Dedifferentiated amniotic fluid mesenchymal stem cell (primary cell): Measurements from ENCODE around the gene GPR27.

Experiments used
- DNase-seq: peaks from one replicate; pipeline ENCODE4 v3.0.0-alpha.2; 2016; ENCODE audit errors: extremely low spot score

GPR27 gene

GRCh38 chr3:71753701-71754609 is at the start of gene GPR27:
GPR27 (plus strand) TSS chr3:71753855; CDS start chr3:71754050, 195 bp downstream.
- no peak for DNase-seq

GRCh38 chr3:71704915-71705314 is 48.7 kb upstream of the GPR27 start:
- no peak for DNase-seq

- DNase-seq = no peak
Measured at GRCh38 chr3:71705681-71706080, 48.0 kb upstream of the GPR27 start.

GRCh38 chr3:71707595-71707994 is 46.1 kb upstream of the GPR27 start:
- DNase-seq = no peak

GRCh38 chr3:71708476-71709105 is 45.1 kb upstream of the GPR27 start:
- no peak for DNase-seq

- no peak for DNase-seq
Measured at GRCh38 chr3:71709908-71710511, 43.6 kb upstream of the GPR27 start.

- DNase-seq = peak; percentile 75
Measured at GRCh38 chr3:71710906-71711494, 42.7 kb upstream of the GPR27 start.

GRCh38 chr3:71713041-71713440 is 40.6 kb upstream of the GPR27 start:
- no peak for DNase-seq

- no peak for DNase-seq
Measured at GRCh38 chr3:71714595-71714994, 39.1 kb upstream of the GPR27 start.

GRCh38 chr3:71718072-71718471 is 35.6 kb upstream of the GPR27 start:
- DNase-seq = no peak

GRCh38 chr3:71721002-71721401 is 32.7 kb upstream of the GPR27 start:
- no peak for DNase-seq

- no peak for DNase-seq
Measured at GRCh38 chr3:71721651-71722157, 32.0 kb upstream of the GPR27 start.

GRCh38 chr3:71722693-71723092 is 31.0 kb upstream of the GPR27 start:
- DNase-seq = no peak

GRCh38 chr3:71723452-71724170 is 30.0 kb upstream of the GPR27 start:
- DNase-seq = no peak

GRCh38 chr3:71724171-71724453 is 29.5 kb upstream of the GPR27 start:
- no peak for DNase-seq

- no peak for DNase-seq
Measured at GRCh38 chr3:71724584-71725270, 28.9 kb upstream of the GPR27 start.

- DNase-seq = no peak
Measured at GRCh38 chr3:71725271-71725991, 28.2 kb upstream of the GPR27 start, which contains the start of gene EIF4E3. EIF4E3 (minus strand) TSS chr3:71725402; CDS start chr3:71725367, 35 bp downstream.

GRCh38 chr3:71726146-71726545 is 27.5 kb upstream of the GPR27 start:
- DNase-seq = no peak

- DNase-seq = no peak
Measured at GRCh38 chr3:71728632-71729342, 24.9 kb upstream of the GPR27 start.

- DNase-seq = no peak
Measured at GRCh38 chr3:71732637-71733036, 21.0 kb upstream of the GPR27 start.
